HL-60 (cell line): ENCODE measurements around the gene PIP5K1C.

ENCODE experiments used
- GABPA ChIP-seq: IDR thresholded peaks from 2 replicates; pipeline ENCODE4 v1.6.1; 2012; ENCODE audit warnings: low read depth
- TF ChIP-seq, protein P1 (sequence below): IDR thresholded peaks from one replicate; pipeline ENCODE4 v1.5.1; 2011; ENCODE audit warnings: low read length, control low read depth, inconsistent platforms; ENCODE audit not compliant: insufficient read depth

DNA sequence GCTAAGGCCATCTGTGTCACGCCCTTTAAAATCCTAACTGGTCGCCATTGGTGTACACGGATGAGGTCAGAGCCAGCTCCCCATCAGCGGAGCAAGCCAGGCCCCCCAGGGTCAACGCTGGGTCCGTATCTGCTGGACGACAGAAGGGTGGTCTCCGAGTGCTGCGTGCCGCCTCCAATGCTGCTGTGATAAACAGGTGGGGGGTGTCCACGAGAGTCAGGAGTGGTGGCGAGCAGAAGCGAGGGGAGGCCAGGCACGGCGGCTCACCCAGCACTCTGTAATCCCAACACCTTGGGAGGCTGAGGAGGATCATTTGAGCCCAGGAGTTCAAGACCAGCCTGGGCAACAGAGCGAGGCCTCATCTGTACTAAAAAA, 42.9 kb downstream of the PIP5K1C start:
- TF ChIP-seq, protein P1, sequence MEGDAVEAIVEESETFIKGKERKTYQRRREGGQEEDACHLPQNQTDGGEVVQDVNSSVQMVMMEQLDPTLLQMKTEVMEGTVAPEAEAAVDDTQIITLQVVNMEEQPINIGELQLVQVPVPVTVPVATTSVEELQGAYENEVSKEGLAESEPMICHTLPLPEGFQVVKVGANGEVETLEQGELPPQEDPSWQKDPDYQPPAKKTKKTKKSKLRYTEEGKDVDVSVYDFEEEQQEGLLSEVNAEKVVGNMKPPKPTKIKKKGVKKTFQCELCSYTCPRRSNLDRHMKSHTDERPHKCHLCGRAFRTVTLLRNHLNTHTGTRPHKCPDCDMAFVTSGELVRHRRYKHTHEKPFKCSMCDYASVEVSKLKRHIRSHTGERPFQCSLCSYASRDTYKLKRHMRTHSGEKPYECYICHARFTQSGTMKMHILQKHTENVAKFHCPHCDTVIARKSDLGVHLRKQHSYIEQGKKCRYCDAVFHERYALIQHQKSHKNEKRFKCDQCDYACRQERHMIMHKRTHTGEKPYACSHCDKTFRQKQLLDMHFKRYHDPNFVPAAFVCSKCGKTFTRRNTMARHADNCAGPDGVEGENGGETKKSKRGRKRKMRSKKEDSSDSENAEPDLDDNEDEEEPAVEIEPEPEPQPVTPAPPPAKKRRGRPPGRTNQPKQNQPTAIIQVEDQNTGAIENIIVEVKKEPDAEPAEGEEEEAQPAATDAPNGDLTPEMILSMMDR: no peak
- TF ChIP-seq GABPA: no peak
